ENCODE data around the gene PREX1. TPM values are rescaled to one million over a fixed set of nuclear protein-coding genes. Genes with fewer than 3 reads are reported as not detected.

The PREX1 gene, protein sequence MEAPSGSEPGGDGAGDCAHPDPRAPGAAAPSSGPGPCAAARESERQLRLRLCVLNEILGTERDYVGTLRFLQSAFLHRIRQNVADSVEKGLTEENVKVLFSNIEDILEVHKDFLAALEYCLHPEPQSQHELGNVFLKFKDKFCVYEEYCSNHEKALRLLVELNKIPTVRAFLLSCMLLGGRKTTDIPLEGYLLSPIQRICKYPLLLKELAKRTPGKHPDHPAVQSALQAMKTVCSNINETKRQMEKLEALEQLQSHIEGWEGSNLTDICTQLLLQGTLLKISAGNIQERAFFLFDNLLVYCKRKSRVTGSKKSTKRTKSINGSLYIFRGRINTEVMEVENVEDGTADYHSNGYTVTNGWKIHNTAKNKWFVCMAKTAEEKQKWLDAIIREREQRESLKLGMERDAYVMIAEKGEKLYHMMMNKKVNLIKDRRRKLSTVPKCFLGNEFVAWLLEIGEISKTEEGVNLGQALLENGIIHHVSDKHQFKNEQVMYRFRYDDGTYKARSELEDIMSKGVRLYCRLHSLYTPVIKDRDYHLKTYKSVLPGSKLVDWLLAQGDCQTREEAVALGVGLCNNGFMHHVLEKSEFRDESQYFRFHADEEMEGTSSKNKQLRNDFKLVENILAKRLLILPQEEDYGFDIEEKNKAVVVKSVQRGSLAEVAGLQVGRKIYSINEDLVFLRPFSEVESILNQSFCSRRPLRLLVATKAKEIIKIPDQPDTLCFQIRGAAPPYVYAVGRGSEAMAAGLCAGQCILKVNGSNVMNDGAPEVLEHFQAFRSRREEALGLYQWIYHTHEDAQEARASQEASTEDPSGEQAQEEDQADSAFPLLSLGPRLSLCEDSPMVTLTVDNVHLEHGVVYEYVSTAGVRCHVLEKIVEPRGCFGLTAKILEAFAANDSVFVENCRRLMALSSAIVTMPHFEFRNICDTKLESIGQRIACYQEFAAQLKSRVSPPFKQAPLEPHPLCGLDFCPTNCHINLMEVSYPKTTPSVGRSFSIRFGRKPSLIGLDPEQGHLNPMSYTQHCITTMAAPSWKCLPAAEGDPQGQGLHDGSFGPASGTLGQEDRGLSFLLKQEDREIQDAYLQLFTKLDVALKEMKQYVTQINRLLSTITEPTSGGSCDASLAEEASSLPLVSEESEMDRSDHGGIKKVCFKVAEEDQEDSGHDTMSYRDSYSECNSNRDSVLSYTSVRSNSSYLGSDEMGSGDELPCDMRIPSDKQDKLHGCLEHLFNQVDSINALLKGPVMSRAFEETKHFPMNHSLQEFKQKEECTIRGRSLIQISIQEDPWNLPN (N-terminal part only)
- 100 to 1,000 TPM; 116 to 279 (median 166) TPM for total RNA-seq
- 10 to 100 TPM; 36.7 to 76.7 (median 49.7) TPM for polyA plus RNA-seq
- long read RNA-seq, donor 1, full-length matches to known transcripts, result 3 of 40 reads
- long read RNA-seq, donor 1, partial matches to known transcripts, result 37 of 40 reads
- long read RNA-seq, donor 1, other reads (novel, unspliced or antisense), result 0 of 40 reads
- long read RNA-seq, donor 2, full-length matches to known transcripts, result 2 of 7 reads
- long read RNA-seq, donor 2, partial matches to known transcripts, result 5 of 7 reads
- long read RNA-seq, donor 2, other reads (novel, unspliced or antisense), result 0 of 7 reads

DNA sequence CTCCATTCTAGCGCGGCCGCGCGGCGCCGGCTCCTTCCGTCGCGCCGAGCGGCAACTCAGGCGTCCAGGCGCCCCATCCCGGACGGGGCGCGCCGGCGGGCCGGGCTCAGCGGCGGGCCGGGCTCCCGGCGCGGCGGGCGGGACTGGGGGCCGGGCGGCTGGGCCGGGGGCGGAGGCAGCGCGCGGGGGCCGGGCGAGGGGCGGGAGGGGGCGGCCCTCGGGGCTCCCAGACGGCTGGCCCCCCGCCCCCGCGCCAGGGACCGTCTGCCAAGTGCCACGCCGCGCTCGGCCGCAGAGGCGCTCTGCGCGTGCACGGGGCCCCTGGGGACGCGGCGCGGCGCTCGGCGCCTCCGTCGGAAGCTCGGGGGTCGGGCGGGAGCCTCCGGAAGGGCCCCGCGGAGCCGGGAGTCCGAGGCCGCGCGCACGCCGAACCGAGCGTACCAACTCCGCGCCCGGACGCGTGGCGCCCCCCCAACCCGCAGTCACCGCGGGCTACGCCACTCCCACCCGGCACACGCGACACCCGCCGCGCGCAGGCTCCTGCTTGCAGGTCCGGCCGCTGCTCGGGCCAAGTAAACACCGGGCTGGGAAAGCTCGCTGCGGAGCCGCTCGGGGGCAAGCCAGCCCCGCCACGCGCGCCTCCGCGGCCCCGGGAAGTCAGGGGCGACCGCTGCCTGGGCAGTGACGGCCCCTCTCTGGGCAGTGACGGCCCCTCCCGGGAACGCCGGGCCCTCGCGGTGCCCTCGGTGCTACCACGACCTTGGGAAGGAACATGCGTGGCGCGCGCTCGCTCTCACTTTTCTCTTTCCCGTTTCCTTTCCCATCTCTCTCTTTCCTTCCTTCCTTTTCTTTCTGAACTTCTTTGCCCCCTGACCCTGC, at the start of gene PREX1:
TSS of gene PREX1 (minus strand) at position 145 of the 879 bp plus-strand sequence. CDS start at position 6, 139 bp downstream.
- 1 to 4% (median 2%) methylated on average over 31 to 128 of the region's 128 CpGs for WGBS, 5 donors
- H3K4me3 ChIP-seq, result peak within 1 kb of the TSS; percentile 79 to 96 (median 87)
- peaks cover 40 to 92% (median 58%) of the 10 kb centered on the region in 6 donors for H3K4me1 ChIP-seq
- intact Hi-C loops (cut with DNase I; ENCODE audit: low total_unique reads), result loop anchor here (10.0 kb wide), 1 partner anchor 73 kb away; no protein-coding TSS in a partner anchor
- peak within 1 kb of the TSS; percentile 70 to 97 (median 92) for H3K27ac ChIP-seq
- no peaks in the 10 kb centered on the region for H3K9me3 ChIP-seq
- TF ChIP-seq, protein P1, sequence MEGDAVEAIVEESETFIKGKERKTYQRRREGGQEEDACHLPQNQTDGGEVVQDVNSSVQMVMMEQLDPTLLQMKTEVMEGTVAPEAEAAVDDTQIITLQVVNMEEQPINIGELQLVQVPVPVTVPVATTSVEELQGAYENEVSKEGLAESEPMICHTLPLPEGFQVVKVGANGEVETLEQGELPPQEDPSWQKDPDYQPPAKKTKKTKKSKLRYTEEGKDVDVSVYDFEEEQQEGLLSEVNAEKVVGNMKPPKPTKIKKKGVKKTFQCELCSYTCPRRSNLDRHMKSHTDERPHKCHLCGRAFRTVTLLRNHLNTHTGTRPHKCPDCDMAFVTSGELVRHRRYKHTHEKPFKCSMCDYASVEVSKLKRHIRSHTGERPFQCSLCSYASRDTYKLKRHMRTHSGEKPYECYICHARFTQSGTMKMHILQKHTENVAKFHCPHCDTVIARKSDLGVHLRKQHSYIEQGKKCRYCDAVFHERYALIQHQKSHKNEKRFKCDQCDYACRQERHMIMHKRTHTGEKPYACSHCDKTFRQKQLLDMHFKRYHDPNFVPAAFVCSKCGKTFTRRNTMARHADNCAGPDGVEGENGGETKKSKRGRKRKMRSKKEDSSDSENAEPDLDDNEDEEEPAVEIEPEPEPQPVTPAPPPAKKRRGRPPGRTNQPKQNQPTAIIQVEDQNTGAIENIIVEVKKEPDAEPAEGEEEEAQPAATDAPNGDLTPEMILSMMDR (IDR thresholded peaks at IDR 0.05 in 8 of 11, conservative IDR thresholded peaks at IDR 0.05 in 3 of 11), result peak in 6 of 11 experiments; percentile 9 to 51 (median 47)
- TF ChIP-seq POLR2A (IDR thresholded peaks at IDR 0.05) (peak in 1 of 3 donors; percentile 47), POLR2AphosphoS5 (IDR thresholded peaks at IDR 0.05) (peak; percentile 64 to 87 (median 84))
- no peaks in the 10 kb centered on the region for H3K27me3 ChIP-seq (replicated peaks in 1 of 7)
- peak; percentile 98 for DNase-seq
- H3K36me3 ChIP-seq, result no peaks in the 10 kb centered on the region

DNA sequence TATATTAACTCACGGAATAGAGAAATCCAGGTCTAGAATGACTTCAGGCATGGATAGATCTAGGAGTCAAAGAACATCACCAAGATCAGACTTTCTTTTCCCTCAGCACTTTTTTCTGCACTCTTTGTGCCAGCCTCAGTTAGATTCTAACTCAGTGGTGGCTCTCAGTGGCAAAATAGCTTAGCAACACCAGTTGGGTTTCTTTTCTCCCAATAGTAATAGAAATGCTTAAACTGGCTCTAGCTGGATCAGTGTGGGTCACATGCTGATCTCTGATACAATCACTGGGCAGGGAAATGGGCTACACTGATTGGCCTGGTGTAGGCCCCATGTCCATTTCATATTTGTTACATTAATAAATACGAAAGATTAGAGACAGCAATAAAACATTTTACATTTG, 49.5 kb upstream of the PREX1 start:
- no peak for DNase-seq
- TF ChIP-seq, protein P1 (IDR thresholded peaks at IDR 0.05 in 8 of 11, conservative IDR thresholded peaks at IDR 0.05 in 3 of 11), result peak in 3 of 11 experiments; percentile 63 to 67 (median 66)
- TF ChIP-seq POLR2AphosphoS5 (IDR thresholded peaks at IDR 0.05) (no peak), POLR2A (IDR thresholded peaks at IDR 0.05) (no peak)
- Histone ChIP-seq H3K4me3 (no peak overlapping the region), H3K9me3 (no peaks in the 10 kb centered on the region), H3K4me1 (peaks cover 0 to 74% (median 22%) of the 10 kb centered on the region in 6 donors), H3K36me3 (no peaks in the 10 kb centered on the region), H3K27ac (peak overlapping the region in 1 of 8 donors; percentile 92), H3K27me3 (replicated peaks in 1 of 7) (no peaks in the 10 kb centered on the region)
- intact Hi-C loops (cut with DNase I; ENCODE audit: low total_unique reads), result no loop called here
- WGBS, 5 donors, result 43 to 78% (median 50%) methylated on average over 2 of the region's 2 CpGs

DNA sequence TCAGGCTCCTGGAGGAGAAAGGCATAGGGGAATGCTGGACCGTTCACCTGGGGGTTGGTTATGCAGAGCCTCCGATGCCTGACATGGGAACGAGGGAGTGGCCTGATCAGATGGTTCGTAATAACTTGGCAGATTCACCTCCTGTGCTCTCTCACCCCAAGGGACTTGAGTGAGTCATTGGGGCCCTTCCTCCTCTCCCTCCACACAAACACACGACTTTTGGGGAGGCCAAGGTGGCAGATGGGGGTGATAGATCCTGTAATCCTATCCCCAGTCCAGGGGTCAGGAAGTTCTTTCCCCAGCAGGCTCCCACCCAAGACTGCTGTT, 48.1 kb upstream of the PREX1 start:
- peaks cover 0 to 79% (median 24%) of the 10 kb centered on the region in 6 donors for H3K4me1 ChIP-seq
- no peak for DNase-seq
- TF ChIP-seq POLR2AphosphoS5 (IDR thresholded peaks at IDR 0.05) (no peak), POLR2A (IDR thresholded peaks at IDR 0.05) (no peak)
- TF ChIP-seq, protein P1 (IDR thresholded peaks at IDR 0.05 in 8 of 11, conservative IDR thresholded peaks at IDR 0.05 in 3 of 11), result no peak
- H3K4me3 ChIP-seq, result no peak overlapping the region
- intact Hi-C loops (cut with DNase I; ENCODE audit: low total_unique reads), result no loop called here
- H3K27me3 ChIP-seq (replicated peaks in 1 of 7), result no peaks in the 10 kb centered on the region
- no peaks in the 10 kb centered on the region for H3K36me3 ChIP-seq
- H3K27ac ChIP-seq, result peak overlapping the region in 2 of 8 donors; percentile 21 to 92
- 44 to 57% (median 49%) methylated on average over 5 of the region's 5 CpGs for WGBS, 5 donors
- H3K9me3 ChIP-seq, result no peaks in the 10 kb centered on the region

Measured in spleen (tissue), 13 donors.